H1 (cell line): ENCODE results near the gene HCAR2. TPM values are rescaled to one million over a fixed set of nuclear protein-coding genes. Genes with fewer than 3 reads are reported as not detected.

ENCODE experiments used
- CTCF ChIA-PET: fragments of 300-600 bp; sonication (Branson Sonifier 250); formaldehyde crosslinking; loops from one replicate; lab custom pipeline; 2021; ENCODE audit not compliant: partially characterized antibody; lab: Charles Lee
- POLR2A ChIA-PET: fragments of 300-600 bp; sonication (Branson Sonifier 250); formaldehyde crosslinking; loops from one replicate; lab custom pipeline; 2021; ENCODE audit warnings: inconsistent platforms; ENCODE audit not compliant: partially characterized antibody; lab: Charles Lee
- DNase-seq, 2 experiments: peaks; one replicate each; pipeline versions ENCODE4 v3.0.0 to v3.0.0-alpha.2; 2010 to 2022; ENCODE audit warnings: low spot score in 2 of 2, low read depth in 1 of 2, mixed read lengths in 1 of 2
- FAIRE-seq: peaks from 2 replicates; lab custom pipeline; 2011; peaks lifted over from hg19 to GRCh38; lab: Jason Lieb, UNC
- H2AFZ ChIP-seq: 2 replicates; pipeline ENCODE4 v1.8.1; 2012; ENCODE audit warnings: low read length, inconsistent platforms
- H2AK5ac ChIP-seq: 2 replicates; pipeline ENCODE4 v1.6.1; 2013; ENCODE audit warnings: low read depth, low read length
- H2BK120ac ChIP-seq: replicated peaks from 2 replicates; pipeline ENCODE3; 2013; ENCODE audit warnings: low read depth, low read length, inconsistent platforms
- H2BK12ac ChIP-seq: 2 replicates; pipeline ENCODE4 v1.6.1; 2013; ENCODE audit warnings: low read depth, low read length
- H2BK15ac ChIP-seq: 2 replicates; pipeline ENCODE4 v1.6.1; 2013; ENCODE audit warnings: low read length
- H2BK20ac ChIP-seq: 2 replicates; pipeline ENCODE4 v1.6.1; 2013; ENCODE audit warnings: low read length
- H2BK5ac ChIP-seq: 2 replicates; pipeline ENCODE4 v1.6.1; 2013; ENCODE audit warnings: low read depth, low read length
- H3K14ac ChIP-seq: 2 replicates; pipeline ENCODE4 v1.6.1; 2013; ENCODE audit warnings: inconsistent platforms; ENCODE audit not compliant: insufficient read length
- H3K18ac ChIP-seq: 2 replicates; pipeline ENCODE4 v1.6.1; 2013; ENCODE audit warnings: low read length; ENCODE audit errors: extremely low read depth
- H3K23ac ChIP-seq: 2 replicates; pipeline ENCODE4 v1.6.1; 2013; ENCODE audit warnings: inconsistent platforms; ENCODE audit not compliant: insufficient read length
- H3K23me2 ChIP-seq: 2 replicates; pipeline ENCODE4 v1.6.1; 2013; ENCODE audit warnings: low read depth, low read length
- H3K27ac ChIP-seq: 2 replicates; pipeline ENCODE4 v1.6.1; 2011; ENCODE audit warnings: low read depth, low read length, inconsistent platforms
- H3K27me3 ChIP-seq, 4 experiments: replicated peaks in 1 of 4; 1 replicate in 1 of 4; 2 replicates in 3 of 4; pipeline versions ENCODE4 v1.6.1 to v1.8.1; 2011 to 2013; ENCODE audit warnings: low read length in 3 of 4, mild to moderate bottlenecking in 3 of 4, inconsistent platforms in 2 of 4, mixed read lengths in 2 of 4, moderate library complexity in 1 of 4; ENCODE audit not compliant: control insufficient read depth in 3 of 4, insufficient read depth in 3 of 4; ENCODE audit errors: extremely low read depth in 1 of 4
- H3K36me3 ChIP-seq, 4 experiments: 2 replicates each; pipeline versions ENCODE4 v1.6.1 to v1.8.1; 2011 to 2013; ENCODE audit warnings: mild to moderate bottlenecking in 4 of 4, low read length in 3 of 4, moderate library complexity in 2 of 4, control low read depth in 1 of 4, inconsistent platforms in 1 of 4; ENCODE audit not compliant: insufficient read depth in 4 of 4, control insufficient read depth in 2 of 4
- H3K4ac ChIP-seq: replicated peaks from 2 replicates; pipeline ENCODE3; 2013; ENCODE audit warnings: low read length, low read depth, mixed read lengths, inconsistent platforms; ENCODE audit not compliant: insufficient read length
- H3K4me1 ChIP-seq, 4 experiments: replicated peaks in 1 of 4; 1 replicate in 1 of 4; 2 replicates in 3 of 4; pipeline versions ENCODE4 v1.6.1 to v1.8.1; 2011 to 2013; ENCODE audit warnings: low read length in 3 of 4, inconsistent platforms in 2 of 4, mixed read lengths in 1 of 4; ENCODE audit not compliant: insufficient read depth in 4 of 4, control insufficient read depth in 3 of 4
- H3K4me2 ChIP-seq, 2 experiments: 2 replicates each; pipeline versions ENCODE4 v1.6.1 to v1.8.1; 2011 to 2013; ENCODE audit warnings: low read depth in 2 of 2, low read length in 2 of 2, control low read depth in 1 of 2, inconsistent platforms in 1 of 2, mild to moderate bottlenecking in 1 of 2; ENCODE audit not compliant: insufficient read depth in 1 of 2
- H3K4me3 ChIP-seq, 4 experiments: fragments of 200-600, 300-600 bp in 1 of 4; sonication (generic), shearing (Covaris generic), sonication (Bioruptor Twin) in 1 of 4; 2 replicates each; pipeline versions ENCODE4 v1.5.1 to v1.8.1; 2011 to 2016; ENCODE audit warnings: low read length in 4 of 4, low read depth in 3 of 4, control low read depth in 2 of 4, inconsistent platforms in 2 of 4, mild to moderate bottlenecking in 2 of 4, mixed read lengths in 1 of 4, moderate library complexity in 1 of 4; ENCODE audit not compliant: insufficient read depth in 2 of 4; ENCODE audit errors: extremely low read depth in 1 of 4
- H3K56ac ChIP-seq: replicated peaks from 2 replicates; pipeline ENCODE3; 2013; ENCODE audit warnings: low read depth, mild to moderate bottlenecking, mixed read lengths, low read length, inconsistent platforms; ENCODE audit not compliant: insufficient read length
- H3K79me1 ChIP-seq: 2 replicates; pipeline ENCODE4 v1.6.1; 2013; ENCODE audit warnings: low read depth, low read length, control low read depth
- H3K79me2 ChIP-seq, 2 experiments: 2 replicates each; pipeline versions ENCODE4 v1.6.1 to v1.8.1; 2012 to 2013; ENCODE audit warnings: low read length in 2 of 2, mild to moderate bottlenecking in 2 of 2, inconsistent platforms in 1 of 2; ENCODE audit not compliant: insufficient read depth in 2 of 2, control insufficient read depth in 1 of 2
- H3K9ac ChIP-seq, 4 experiments: replicated peaks in 1 of 4; 1 replicate in 1 of 4; 2 replicates in 3 of 4; pipeline versions ENCODE4 v1.6.1 to v1.8.1; 2011 to 2013; ENCODE audit warnings: low read depth in 3 of 4, low read length in 3 of 4, control low read depth in 2 of 4, mild to moderate bottlenecking in 2 of 4, moderate library complexity in 2 of 4, inconsistent platforms in 1 of 4; ENCODE audit errors: extremely low read depth in 1 of 4
- H3K9me3 ChIP-seq, 2 experiments: 2 replicates each; pipeline versions ENCODE4 v1.6.1 to v1.8.1; 2012 to 2013; ENCODE audit warnings: mild to moderate bottlenecking in 2 of 2, moderate library complexity in 2 of 2, control low read depth in 1 of 2, inconsistent platforms in 1 of 2, low read depth in 1 of 2, low read length in 1 of 2, mixed read lengths in 1 of 2; ENCODE audit not compliant: insufficient read depth in 2 of 2
- H4K20me1 ChIP-seq, 2 experiments: replicated peaks in 1 of 2; 2 replicates each; pipeline versions ENCODE3 to v1.8.1; 2011 to 2013; ENCODE audit warnings: inconsistent platforms in 2 of 2, low read length in 2 of 2, mild to moderate bottlenecking in 1 of 2; ENCODE audit not compliant: insufficient read depth in 2 of 2, control insufficient read depth in 1 of 2
- H4K5ac ChIP-seq: 2 replicates; pipeline ENCODE4 v1.6.1; 2013; ENCODE audit warnings: low read length, low read depth, mixed read lengths, inconsistent platforms; ENCODE audit not compliant: insufficient read length
- H4K8ac ChIP-seq: 2 replicates; pipeline ENCODE4 v1.8.0; 2013; ENCODE audit warnings: mild to moderate bottlenecking, moderate library complexity, low read length, inconsistent platforms; ENCODE audit not compliant: insufficient read depth; ENCODE audit errors: extremely low read depth
- H4K91ac ChIP-seq: replicated peaks from 2 replicates; pipeline ENCODE3; 2013; ENCODE audit warnings: low read length, mixed read lengths, inconsistent platforms; ENCODE audit not compliant: insufficient read length
- ATF3 ChIP-seq: IDR thresholded peaks from 2 replicates; pipeline ENCODE4 v1.6.1; 2011; ENCODE audit warnings: low read depth, mild to moderate bottlenecking, low read length; ENCODE audit not compliant: insufficient read depth
- BCL11A ChIP-seq, 2 experiments: IDR thresholded peaks; one replicate each; pipeline ENCODE4 v1.6.1; 2011; ENCODE audit warnings: low read depth in 2 of 2, low read length in 2 of 2, mild to moderate bottlenecking in 2 of 2
- FOSL1 ChIP-seq: IDR thresholded peaks from 2 replicates; pipeline ENCODE4 v1.6.1; 2011; ENCODE audit warnings: mild to moderate bottlenecking, low read depth, low read length, moderate library complexity; ENCODE audit not compliant: insufficient read depth
- USF2 ChIP-seq: IDR thresholded peaks from 2 replicates; pipeline ENCODE4 v1.6.1; 2011; ENCODE audit warnings: low read length, improper control_type of control experiment
- ZNF274 ChIP-seq: IDR thresholded peaks from 2 replicates; pipeline ENCODE4 v1.7.0; 2012; ENCODE audit warnings: low read length, borderline replicate concordance; ENCODE audit errors: extremely low read depth
- WGBS, 2 experiments: shearing (Covaris generic) in 1 of 2; methylation state at CpG; one replicate each; pipeline versions ENCODE4 v1.1.6 to v1.1.7; 2013 to 2015; ENCODE audit warnings: low lambda C conversion rate in 2 of 2, mixed read lengths in 2 of 2, inconsistent platforms in 1 of 2, low coverage in 1 of 2, missing lambda C conversion rate in 1 of 2; ENCODE audit not compliant: insufficient replicate concordance in 2 of 2, insufficient coverage in 1 of 2, insufficient read length in 1 of 2; ENCODE audit errors: extremely low coverage in 1 of 2, missing lambda C conversion rate in 1 of 2; 5-methylcytosine and 5-hydroxymethylcytosine counted together
- polyA plus RNA-seq, 7 experiments: library from polyadenylated mRNA; depleted of rRNA in 3 of 7; stranded (reverse) in 5 of 7; unstranded in 2 of 7; fragments of >200 nt in 5 of 7; fragments of 200-250 nt in 2 of 7; gene quantifications; 1 replicate in 5 of 7; 2 replicates in 1 of 7; 4 replicates in 1 of 7; pipeline versions ENCODE4 v1.2.1 to v1.2.3, GENCODE V29; 2011 to 2013; ENCODE audit warnings: missing spikeins in 2 of 7, mixed read lengths in 2 of 7
- total RNA-seq: library from RNA; stranded (reverse); fragmentation: NEBNext Ultra II Directional; extraction: Animal tissue kit (Norgen Biotek cat#: 25700); gene quantifications from 2 replicates; pipeline ENCODE4 v1.2.1, GENCODE V29; 2021

HCAR2 gene
- total and polyA plus RNA-seq, 2 of the 8 experiments (the other 6 are each of a cell fraction or from before 2014, with no cell fraction given) = not detected

GRCh38 chr12:122651520-122652224, 51.5 kb downstream of the HCAR2 start:
- Histone ChIP-seq H2BK5ac (no peak overlapping the region), H2BK15ac (no peak overlapping the region), H3K4me1 (no peaks in the 10 kb centered on the region), H4K91ac (no peak overlapping the region), H4K20me1 (no peaks in the 10 kb centered on the region), H3K56ac (no peak overlapping the region), H2BK12ac (no peak overlapping the region), H3K4ac (no peak overlapping the region), H3K27ac (no peak overlapping the region), H3K23ac (no peak overlapping the region), H3K14ac (no peak overlapping the region), H3K9ac (no peak overlapping the region), H3K4me3 (no peak overlapping the region), H3K36me3 (no peaks in the 10 kb centered on the region), H2BK120ac (no peak overlapping the region), H3K4me2 (no peak overlapping the region), H2AFZ (no peak overlapping the region), H4K5ac (no peak overlapping the region), H2BK20ac (no peak overlapping the region), H3K27me3 (no peaks in the 10 kb centered on the region), H3K79me1 (no peaks in the 10 kb centered on the region), H4K8ac (no peak overlapping the region), H3K9me3 (no peaks in the 10 kb centered on the region), H3K23me2 (no peaks in the 10 kb centered on the region; the same call in 1 of the 2 replicates), H3K18ac (no peak overlapping the region), H2AK5ac (0 out of 2 replicates have a peak overlapping the region, but pooled peaks have one; percentile 13), H3K79me2 (no peaks in the 10 kb centered on the region)
- TF ChIP-seq USF2 (no peak), FOSL1 (no peak), BCL11A (IDR thresholded peaks at IDR 0.05; ENCODE audit: low read depth in 2 of 2, low read length in 2 of 2) (no peak), ATF3 (no peak), ZNF274 (no peak)
- ChIA-PET CTCF (interaction anchor here (0.6 kb wide), 1 partner anchor 180 kb away, joined by 3 read pairs; no protein-coding TSS in a partner anchor), POLR2A (interaction anchor here (0.9 to 2.2 kb wide), 2 partner anchors 101 to 429 kb away, joined by 3 to 4 read pairs; partner anchors contain the start of gene DENR)
- 83% methylated on average over 11 of the region's 11 CpGs; no CpG with 5 or more reads in 1 of the 2 experiments for WGBS, 2 experiments
- DNase-seq (no peak), FAIRE-seq (no peak)
